HK-2 (cell line): ENCODE measurements around the gene KIAA0825.
"Not testable (repeated sequence)": the region's sequence is repeated elsewhere in the genome, so short reads cannot be mapped to it uniquely, and the experiment has no call there.

Experiments used
- DNase-seq: peaks from one replicate; pipeline ENCODE4 v3.0.0-alpha.2; 2018; ENCODE audit not compliant: unreplicated experiment

Gene KIAA0825

DNA sequence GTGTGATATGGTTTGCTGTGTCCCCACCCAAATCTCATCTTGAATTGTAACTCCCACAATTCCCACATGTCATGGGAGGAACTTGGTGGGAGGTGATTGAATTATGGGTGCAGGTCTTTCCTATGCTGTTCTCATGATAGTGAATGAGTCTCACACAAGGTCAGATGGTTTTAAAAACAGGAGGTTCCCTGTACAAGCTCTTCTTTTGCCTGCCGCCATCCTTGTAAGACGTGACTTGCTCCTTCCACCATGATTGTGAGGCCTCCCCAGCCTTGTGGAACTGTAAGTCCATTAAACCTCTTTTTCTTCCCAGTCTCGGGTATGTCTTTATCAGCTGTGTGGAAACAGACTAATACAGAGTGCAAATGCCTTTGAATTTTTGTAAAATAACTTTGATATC lies 447.3 kb downstream of the KIAA0825 start:
- not testable (repeated sequence) for DNase-seq

DNA sequence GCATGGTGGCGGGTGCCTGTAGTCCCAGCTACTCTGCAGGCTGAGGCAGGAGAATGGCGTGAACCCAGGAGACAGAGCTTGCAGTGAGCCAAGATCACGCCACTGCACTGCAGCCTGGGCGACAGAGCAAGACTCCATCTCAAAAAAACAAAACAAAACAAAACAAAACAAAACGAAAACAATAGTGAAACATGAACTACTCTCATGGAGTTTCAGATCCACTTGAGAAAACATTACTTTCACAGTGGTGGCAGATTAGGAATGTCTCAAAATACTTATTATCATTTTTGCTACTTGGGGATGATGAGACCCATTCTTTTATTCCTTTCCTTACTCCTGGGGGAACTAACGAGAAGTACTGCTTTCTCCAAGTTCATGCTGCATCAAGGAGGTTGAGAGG lies 448.2 kb downstream of the KIAA0825 start:
- not testable (repeated sequence) for DNase-seq

DNA sequence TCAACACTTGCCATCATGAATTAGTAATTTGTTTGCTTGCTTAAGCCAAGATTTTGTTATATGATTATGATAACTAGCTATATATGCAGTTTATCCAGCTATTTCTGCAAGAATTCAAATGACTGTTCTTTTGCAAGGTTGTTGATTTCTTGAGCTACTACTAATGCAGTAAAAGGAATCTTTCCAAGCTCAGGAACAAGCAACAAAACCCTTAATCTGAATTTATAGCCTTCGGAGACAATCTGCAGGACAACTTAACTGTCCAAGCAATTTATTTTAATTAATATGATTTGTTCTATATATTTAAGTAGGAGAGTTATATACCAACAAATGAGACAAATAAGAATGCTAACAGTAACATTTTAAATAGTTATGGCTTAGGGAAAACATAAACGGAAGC lies 450.3 kb downstream of the KIAA0825 start:
- DNase-seq = no peak

DNA sequence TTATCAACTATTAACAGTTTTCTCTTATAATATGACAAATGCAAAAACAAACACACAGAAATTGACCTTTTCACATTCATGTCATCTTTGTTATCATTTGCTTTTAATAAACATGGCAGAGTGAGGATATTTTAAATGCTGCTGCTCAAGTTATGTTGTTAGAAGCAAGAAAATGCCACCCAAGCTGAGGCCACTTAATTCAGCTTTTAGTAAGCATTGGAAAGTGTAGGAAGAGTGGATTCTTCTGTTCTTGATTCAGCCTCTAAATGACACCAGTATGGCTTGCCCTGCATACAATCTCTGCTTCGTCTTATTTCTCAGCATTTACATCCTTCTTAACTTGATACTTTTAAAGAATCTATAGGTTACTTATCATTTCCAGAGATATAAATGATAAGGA lies 456.6 kb downstream of the KIAA0825 start:
- no peak for DNase-seq

DNA sequence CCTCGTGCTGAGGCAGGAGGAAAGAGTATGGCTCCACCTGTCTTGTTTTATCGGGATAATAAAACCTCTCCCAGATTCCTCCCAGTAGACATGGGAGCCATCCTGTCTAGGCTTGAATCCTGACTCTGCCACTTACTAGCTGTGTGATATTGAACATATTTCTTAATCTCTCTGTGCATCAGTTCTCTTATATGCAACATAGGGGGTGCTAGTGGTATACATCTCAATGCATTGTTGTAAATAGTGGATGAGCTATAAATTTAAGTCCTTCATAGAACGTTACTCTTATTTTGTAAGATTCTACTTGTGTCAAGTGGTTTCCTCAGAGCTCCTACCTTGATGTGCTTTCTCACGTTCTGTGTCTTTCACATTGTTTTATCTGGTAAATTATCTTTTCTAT lies 459.3 kb downstream of the KIAA0825 start:
- DNase-seq = no peak

DNA sequence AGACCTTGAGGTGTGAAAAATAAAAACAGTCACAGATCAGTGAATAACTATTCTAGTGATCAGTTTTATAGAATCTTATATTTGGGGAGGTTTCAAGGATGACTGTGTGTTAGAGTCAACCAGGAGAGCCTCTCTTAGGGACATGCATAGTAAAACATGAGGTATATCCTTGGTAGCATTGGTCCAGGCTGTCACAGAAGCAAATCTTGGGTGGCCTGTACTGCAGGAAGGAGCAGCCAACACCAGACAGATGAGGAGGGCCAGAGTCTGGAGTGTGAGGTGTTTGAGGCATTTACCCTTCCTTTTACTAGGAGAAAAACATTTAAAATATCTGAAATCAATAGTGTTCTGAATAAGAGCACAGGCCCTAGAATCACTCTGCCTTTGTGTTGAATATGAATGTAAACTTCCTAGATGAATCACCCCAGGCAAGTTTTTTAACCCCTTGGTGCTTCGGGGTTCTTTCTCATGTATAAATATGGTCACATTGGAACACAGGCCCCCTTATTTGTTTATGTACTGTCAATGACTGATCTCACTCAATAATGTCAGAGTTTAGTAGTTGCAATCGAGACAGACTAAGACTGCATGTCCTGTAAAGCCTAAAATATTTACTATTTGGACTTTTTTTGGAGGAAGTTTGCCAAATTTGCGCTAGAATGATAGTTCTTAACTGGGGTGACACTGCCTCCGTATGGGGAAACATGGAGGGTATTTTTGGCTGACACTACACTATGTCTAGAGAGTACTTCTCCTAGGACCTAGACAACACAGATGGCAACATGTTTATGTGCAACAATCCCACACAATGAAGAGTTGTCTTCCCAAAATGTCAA lies 460.5 kb downstream of the KIAA0825 start:
- DNase-seq = no peak

DNA sequence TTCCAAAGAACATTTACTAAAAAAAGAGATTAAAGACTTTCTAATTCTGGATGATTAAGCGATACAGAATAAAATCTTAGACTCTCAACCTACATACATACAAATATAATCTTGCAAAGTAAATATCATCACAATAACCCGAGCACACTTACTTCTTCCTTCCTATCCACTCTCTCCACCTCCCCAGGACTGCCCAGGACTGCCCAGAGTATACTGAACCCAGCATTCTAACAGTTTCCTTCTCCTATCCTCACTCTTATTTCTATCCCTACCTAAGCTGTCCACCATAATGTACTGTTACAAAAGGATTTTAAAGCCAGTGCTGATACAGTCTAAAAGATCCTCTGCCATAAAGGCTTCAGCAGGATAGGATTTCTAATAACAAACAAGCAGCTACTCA lies 463.7 kb downstream of the KIAA0825 start:
- no peak for DNase-seq

DNA sequence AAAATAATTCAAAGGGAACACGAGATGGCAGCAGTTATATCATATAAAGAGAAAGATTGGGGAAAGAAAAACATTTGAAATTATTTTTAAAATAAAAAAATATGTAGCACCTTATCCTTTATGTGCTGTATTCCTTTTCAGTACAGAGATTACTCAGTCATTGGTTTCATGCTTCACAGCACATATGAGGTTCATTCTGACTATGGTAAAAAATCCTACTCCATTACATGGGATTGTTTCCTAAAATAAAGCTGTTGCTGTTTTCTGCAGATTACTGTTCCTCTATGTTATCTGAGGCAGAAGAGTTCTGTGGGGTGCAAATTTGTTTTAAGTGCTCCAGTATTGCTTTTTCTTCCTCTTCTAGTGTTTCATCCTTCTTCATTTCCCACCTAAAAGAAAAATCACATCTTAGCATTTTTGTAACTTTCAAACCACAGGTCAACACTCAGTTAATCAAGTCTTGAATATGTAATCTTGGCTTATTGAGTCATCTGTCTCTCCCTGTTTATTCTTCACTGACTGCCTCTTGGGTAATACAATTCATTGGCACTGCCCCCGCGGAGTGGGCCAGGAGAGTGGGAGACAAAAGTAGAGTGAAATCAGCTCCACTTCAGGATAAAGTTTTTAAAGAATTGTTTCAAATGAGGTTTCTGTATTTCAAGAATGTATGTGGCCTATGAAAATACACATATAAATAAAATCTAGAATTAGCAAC lies 464.5 kb downstream of the KIAA0825 start:
- peak; percentile 1 for DNase-seq

DNA sequence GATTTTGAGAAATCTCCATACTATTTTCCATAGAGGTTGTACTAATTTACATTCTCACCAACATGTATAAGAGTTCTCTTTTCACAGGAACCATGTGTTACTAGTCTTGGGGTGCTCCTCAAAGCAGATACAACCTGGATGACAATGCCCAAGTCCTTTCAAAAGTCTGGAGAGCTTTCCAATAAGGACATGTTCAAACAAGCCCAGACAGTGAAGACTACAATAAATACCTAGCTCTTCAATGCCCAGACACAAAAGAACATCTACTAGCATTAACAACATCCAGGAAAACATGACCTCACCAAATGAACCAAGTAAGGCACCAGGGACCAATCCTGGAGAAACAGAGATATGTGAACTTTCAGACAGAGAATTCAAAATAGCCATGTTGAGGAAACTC lies 474.8 kb downstream of the KIAA0825 start:
- not testable (repeated sequence) for DNase-seq

DNA sequence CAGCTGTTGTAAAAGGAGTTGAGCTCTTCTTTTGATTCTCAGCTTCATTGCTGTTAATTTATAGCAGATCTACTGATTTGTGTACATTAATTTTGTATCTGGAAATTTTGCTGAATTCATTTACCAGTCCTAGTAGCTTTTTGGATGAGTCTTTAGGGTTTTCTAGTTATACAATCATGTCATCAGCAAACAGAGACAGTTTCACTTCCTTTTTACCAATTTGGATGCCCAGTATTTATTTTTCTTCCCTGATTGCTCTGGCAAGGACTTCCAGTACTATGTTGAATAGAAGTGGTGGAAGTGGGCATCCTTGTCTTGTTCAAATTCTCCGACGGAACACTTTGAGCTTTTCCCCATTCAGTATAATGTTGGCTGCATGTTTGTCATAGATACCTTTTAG lies 478.1 kb downstream of the KIAA0825 start:
- DNase-seq = no peak

DNA sequence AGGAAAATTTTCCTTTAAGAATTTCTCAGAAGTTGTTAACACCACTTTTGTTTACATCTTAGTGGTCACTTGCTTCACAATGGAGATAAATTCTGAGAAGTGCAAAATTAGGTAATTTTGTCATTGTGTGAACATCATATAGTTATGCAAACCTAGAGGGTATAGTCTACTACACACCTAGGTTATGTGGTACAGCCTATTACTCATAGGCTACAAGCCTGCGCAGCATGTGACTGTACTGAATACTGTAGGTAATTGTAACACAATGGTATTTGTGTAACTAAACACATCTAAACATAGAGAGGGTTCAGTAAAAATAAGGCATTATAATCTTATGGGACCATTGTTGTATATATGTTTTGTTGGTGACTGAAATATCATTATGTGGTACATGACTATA lies 488.3 kb downstream of the KIAA0825 start:
- no peak for DNase-seq

DNA sequence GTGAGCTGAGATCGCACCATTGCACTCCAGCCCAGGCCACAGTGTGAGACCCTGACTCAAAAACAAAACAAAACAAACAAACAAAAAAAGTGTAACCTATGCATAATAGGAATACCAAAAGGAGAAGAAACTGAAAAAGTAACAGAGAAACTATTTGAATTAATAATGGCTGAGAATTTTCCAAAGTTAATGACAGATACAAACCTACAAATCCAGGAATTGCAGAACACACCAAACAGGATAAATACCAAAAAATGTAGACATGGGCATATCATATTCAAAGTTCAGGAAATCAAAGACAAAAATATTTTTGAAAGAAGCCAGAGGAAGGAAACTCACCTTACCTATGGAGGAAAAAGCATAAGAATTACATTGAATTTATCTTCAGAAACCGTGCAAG lies 493.3 kb downstream of the KIAA0825 start:
- no peak for DNase-seq

DNA sequence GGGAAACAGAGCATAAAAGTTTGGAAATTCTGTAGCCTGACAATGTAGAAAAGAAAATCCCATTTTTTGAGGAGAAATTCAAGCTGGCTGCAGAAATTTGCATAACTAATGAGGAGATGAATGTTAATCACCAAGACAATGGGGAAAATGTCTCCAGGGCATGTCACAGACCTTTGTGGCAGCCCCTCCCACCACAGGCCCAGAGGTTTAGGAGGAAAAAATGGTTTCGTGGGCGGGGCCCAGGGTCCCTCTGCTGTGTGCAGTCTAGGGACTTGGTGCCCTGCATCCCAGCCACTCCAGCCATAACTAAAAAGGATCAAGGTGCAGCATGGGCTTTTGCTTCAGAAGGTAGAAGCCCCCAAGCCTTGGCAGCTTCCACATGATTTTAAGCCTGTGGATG lies 502.1 kb downstream of the KIAA0825 start:
- not testable (repeated sequence) for DNase-seq

DNA sequence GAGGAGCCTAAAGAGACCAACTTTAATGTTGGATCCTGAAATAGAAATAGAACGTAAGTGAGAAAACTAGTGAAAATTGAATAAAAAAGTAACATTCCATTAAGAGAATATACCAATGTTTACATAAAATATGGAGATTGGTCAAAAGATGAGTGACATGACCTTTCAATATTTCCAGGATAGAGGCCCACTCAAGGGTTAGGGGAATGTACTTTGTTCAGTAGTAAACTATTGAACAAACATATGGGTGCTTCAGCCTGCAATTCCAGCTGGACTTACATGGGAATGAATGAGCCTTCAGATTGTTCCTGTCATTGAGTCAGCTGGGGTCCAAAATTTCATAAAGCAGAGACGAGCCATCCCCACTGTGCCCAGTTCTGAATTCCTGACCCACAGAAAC lies 505.3 kb downstream of the KIAA0825 start:
- DNase-seq = no peak

DNA sequence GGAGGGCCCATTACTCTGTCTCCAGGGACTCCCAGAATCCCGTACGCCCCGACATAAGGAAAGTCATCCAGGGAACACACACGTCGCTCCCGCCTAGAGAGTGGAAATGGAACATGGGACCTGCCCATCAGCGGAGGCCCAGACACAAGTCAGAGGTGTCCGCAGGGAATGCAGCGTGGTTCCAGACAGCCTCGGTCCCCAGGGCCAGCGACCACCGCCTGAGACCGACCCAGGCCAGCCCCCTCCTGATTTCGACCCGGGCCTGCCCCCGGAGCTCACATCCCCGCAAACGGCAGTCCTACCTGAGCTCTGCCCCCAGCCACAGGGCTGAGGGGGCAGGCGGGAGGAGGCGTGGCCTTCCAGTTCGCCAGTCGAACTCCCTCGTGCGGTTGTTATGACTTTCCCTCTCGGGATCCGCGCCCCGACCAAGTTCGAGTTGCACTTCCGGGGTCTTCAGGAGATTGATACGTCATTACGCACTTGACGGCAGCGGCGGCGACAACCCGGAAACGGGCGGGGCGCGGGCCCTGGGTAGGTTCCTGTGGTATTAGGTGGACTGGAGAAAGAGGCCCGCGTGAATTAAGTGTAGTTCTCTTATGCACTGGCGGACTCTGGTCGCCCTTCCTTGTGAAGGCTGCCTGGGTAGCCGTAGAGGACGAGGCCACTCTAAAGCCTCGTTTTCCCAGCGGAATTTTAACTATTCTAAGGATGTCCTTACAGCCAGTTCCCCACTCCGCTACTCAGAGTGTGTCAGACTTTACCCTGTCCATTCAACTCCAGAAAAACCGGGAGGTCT lies 507.0 kb downstream of the KIAA0825 start:
- peak; percentile 92 for DNase-seq

DNA sequence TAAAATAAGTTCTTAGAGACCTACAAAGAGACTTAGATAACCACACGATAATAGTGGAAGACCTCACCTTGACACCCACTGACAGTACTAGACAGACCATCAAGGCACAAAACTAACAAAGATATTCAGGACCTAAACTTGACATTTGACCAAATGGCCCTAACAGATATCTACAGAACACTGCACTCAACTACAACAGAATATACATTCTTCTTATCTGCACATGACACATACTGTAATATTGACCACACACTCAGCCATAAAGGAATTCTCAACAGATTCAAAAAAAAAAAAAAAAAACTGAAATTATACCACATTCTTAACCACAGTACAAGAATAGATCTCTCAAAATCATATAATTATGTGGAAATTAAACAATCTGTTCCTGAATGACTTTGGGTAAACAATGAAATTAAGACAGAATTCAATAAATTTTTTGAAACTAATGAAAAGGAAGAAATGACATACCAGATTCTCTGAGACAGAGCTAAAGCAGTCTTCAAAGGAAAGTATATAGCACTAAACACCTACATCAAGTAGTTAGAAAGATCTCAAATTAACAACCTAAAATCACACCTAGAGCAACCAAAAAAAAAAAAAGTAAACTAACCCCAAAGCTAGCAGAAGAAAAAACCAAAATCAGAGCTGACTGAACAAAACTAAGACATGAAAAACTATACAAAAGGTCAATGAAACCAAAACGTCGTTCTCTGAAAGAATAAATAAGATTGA lies 514.7 kb downstream of the KIAA0825 start:
- DNase-seq = no peak
